ENCODE data around the gene NPTN. TPM values are rescaled to one million over a fixed set of nuclear protein-coding genes. Genes with fewer than 3 reads are reported as not detected.

Gene NPTN
- total and polyA plus RNA-seq, 2 experiments from 2014 or later: 56.3 to 113 TPM

DNA sequence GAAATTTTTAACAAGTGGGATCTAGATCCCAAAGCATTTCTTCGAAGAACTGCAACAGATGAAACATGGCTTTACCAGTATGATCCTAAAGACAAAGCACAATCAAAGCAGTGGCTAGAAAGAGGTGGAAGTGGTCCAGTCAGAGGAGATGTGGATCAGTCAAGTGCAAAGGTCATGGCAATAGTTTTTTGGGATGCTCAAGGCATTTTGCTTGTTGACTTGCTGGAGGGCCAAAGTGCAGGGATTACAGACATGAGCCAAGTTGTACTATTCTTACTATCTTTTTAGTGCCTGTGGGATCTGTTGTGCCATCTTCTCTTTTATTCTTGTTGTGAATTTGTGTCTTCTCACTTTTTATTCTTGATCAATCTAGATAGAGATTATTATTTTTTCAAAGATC, 108.3 kb downstream of the NPTN start (continued):
- TF ChIP-seq, protein P1, sequence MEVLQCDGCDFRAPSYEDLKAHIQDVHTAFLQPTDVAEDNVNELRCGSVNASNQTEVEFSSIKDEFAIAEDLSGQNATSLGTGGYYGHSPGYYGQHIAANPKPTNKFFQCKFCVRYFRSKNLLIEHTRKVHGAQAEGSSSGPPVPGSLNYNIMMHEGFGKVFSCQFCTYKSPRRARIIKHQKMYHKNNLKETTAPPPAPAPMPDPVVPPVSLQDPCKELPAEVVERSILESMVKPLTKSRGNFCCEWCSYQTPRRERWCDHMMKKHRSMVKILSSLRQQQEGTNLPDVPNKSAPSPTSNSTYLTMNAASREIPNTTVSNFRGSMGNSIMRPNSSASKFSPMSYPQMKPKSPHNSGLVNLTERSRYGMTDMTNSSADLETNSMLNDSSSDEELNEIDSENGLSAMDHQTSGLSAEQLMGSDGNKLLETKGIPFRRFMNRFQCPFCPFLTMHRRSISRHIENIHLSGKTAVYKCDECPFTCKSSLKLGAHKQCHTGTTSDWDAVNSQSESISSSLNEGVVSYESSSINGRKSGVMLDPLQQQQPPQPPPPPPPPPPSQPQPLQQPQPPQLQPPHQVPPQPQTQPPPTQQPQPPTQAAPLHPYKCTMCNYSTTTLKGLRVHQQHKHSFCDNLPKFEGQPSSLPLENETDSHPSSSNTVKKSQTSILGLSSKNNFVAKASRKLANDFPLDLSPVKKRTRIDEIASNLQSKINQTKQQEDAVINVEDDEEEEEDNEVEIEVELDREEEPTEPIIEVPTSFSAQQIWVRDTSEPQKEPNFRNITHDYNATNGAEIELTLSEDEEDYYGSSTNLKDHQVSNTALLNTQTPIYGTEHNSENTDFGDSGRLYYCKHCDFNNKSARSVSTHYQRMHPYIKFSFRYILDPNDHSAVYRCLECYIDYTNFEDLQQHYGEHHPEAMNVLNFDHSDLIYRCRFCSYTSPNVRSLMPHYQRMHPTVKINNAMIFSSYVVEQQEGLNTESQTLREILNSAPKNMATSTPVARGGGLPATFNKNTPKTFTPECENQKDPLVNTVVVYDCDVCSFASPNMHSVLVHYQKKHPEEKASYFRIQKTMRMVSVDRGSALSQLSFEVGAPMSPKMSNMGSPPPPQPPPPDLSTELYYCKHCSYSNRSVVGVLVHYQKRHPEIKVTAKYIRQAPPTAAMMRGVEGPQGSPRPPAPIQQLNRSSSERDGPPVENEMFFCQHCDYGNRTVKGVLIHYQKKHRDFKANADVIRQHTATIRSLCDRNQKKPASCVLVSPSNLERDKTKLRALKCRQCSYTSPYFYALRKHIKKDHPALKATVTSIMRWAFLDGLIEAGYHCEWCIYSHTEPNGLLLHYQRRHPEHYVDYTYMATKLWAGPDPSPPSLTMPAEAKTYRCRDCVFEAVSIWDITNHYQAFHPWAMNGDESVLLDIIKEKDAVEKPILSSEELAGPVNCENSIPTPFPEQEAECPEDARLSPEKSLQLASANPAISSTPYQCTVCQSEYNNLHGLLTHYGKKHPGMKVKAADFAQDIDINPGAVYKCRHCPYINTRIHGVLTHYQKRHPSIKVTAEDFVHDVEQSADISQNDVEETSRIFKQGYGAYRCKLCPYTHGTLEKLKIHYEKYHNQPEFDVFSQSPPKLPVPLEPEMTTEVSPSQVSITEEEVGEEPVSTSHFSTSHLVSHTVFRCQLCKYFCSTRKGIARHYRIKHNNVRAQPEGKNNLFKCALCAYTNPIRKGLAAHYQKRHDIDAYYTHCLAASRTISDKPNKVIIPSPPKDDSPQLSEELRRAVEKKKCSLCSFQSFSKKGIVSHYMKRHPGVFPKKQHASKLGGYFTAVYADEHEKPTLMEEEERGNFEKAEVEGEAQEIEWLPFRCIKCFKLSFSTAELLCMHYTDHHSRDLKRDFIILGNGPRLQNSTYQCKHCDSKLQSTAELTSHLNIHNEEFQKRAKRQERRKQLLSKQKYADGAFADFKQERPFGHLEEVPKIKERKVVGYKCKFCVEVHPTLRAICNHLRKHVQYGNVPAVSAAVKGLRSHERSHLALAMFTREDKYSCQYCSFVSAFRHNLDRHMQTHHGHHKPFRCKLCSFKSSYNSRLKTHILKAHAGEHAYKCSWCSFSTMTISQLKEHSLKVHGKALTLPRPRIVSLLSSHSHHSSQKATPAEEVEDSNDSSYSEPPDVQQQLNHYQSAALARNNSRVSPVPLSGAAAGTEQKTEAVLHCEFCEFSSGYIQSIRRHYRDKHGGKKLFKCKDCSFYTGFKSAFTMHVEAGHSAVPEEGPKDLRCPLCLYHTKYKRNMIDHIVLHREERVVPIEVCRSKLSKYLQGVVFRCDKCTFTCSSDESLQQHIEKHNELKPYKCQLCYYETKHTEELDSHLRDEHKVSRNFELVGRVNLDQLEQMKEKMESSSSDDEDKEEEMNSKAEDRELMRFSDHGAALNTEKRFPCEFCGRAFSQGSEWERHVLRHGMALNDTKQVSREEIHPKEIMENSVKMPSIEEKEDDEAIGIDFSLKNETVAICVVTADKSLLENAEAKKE (CRISPR knock-in tag; IDR thresholded peaks at IDR 0.05): no peak
- TF ChIP-seq ZNF331 (CRISPR knock-in tag; IDR thresholded peaks at IDR 0.05; ENCODE audit: low read depth): no peak
- no peak for TF ChIP-seq STAT1 (IDR thresholded peaks at IDR 0.05; ENCODE audit: unreplicated experiment)
- TF ChIP-seq, protein P2, sequence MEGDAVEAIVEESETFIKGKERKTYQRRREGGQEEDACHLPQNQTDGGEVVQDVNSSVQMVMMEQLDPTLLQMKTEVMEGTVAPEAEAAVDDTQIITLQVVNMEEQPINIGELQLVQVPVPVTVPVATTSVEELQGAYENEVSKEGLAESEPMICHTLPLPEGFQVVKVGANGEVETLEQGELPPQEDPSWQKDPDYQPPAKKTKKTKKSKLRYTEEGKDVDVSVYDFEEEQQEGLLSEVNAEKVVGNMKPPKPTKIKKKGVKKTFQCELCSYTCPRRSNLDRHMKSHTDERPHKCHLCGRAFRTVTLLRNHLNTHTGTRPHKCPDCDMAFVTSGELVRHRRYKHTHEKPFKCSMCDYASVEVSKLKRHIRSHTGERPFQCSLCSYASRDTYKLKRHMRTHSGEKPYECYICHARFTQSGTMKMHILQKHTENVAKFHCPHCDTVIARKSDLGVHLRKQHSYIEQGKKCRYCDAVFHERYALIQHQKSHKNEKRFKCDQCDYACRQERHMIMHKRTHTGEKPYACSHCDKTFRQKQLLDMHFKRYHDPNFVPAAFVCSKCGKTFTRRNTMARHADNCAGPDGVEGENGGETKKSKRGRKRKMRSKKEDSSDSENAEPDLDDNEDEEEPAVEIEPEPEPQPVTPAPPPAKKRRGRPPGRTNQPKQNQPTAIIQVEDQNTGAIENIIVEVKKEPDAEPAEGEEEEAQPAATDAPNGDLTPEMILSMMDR (conservative IDR thresholded peaks at IDR 0.05; ENCODE audit: low read depth in 2 of 2): no peak
- TF ChIP-seq NANOG (IDR thresholded peaks at IDR 0.05; ENCODE audit: borderline replicate concordance): no peak

GRCh38 chr15:73522011-73522410, 111.2 kb downstream of the NPTN start:
- Mint-ChIP-seq H3K36me3 (ENCODE audit: low read depth) (no peaks in the 10 kb centered on the region), H3K4me3 (no peak overlapping the region), H3K4me1 (peaks cover 19% of the 10 kb centered on the region), H3K9me3 (no peaks in the 10 kb centered on the region; the same call in 2 of the 3 replicates), H3K27me3 (ENCODE audit: insufficient read depth, low read depth, poor library complexity) (no peaks in the 10 kb centered on the region), H3K27ac (no peak overlapping the region)
- no peaks in the 10 kb centered on the region for H3K36me3 ChIP-seq (ENCODE audit: insufficient read depth)
- TF ChIP-seq EZH2 (IDR thresholded peaks at IDR 0.05; ENCODE audit: low read depth, unreplicated experiment) (no peak), NANOG (IDR thresholded peaks at IDR 0.05; ENCODE audit: borderline replicate concordance) (no peak), STAT1 (IDR thresholded peaks at IDR 0.05; ENCODE audit: unreplicated experiment) (no peak), ZNF114 (CRISPR knock-in tag; IDR thresholded peaks at IDR 0.05) (no peak)
- H2AFZ ChIP-seq: no peak overlapping the region
- no peak overlapping the region for H3K4me2 ChIP-seq
- peaks cover 16% of the 10 kb centered on the region for H3K4me1 ChIP-seq (ENCODE audit: insufficient read depth)
- no peaks in the 10 kb centered on the region for H3F3A ChIP-seq (replicated peaks; ENCODE audit: low read depth)
- no peak overlapping the region for H3K27ac ChIP-seq (ENCODE audit: low read depth)
- no peaks in the 10 kb centered on the region for H3K27me3 ChIP-seq (ENCODE audit: insufficient read depth)
- H4K20me1 ChIP-seq (replicated peaks; ENCODE audit: insufficient read depth): no peaks in the 10 kb centered on the region
- no peaks in the 10 kb centered on the region for H3K9me2 ChIP-seq (ENCODE audit: insufficient read depth)
- no peaks in the 10 kb centered on the region for H3K79me2 ChIP-seq (replicated peaks; ENCODE audit: insufficient read depth)
- no peak for DNase-seq (ENCODE audit: low spot score)
- ATAC-seq: no peak
- H3K4me3 ChIP-seq: no peak overlapping the region

All from GM23338 (cell line).